ENCODE data around the gene DMTF1.

Gene DMTF1, protein sequence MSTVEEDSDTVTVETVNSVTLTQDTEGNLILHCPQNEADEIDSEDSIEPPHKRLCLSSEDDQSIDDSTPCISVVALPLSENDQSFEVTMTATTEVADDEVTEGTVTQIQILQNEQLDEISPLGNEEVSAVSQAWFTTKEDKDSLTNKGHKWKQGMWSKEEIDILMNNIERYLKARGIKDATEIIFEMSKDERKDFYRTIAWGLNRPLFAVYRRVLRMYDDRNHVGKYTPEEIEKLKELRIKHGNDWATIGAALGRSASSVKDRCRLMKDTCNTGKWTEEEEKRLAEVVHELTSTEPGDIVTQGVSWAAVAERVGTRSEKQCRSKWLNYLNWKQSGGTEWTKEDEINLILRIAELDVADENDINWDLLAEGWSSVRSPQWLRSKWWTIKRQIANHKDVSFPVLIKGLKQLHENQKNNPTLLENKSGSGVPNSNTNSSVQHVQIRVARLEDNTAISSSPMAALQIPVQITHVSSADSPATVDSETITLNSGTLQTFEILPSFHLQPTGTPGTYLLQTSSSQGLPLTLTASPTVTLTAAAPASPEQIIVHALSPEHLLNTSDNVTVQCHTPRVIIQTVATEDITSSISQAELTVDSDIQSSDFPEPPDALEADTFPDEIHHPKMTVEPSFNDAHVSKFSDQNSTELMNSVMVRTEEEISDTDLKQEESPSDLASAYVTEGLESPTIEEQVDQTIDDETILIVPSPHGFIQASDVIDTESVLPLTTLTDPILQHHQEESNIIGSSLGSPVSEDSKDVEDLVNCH

DNA sequence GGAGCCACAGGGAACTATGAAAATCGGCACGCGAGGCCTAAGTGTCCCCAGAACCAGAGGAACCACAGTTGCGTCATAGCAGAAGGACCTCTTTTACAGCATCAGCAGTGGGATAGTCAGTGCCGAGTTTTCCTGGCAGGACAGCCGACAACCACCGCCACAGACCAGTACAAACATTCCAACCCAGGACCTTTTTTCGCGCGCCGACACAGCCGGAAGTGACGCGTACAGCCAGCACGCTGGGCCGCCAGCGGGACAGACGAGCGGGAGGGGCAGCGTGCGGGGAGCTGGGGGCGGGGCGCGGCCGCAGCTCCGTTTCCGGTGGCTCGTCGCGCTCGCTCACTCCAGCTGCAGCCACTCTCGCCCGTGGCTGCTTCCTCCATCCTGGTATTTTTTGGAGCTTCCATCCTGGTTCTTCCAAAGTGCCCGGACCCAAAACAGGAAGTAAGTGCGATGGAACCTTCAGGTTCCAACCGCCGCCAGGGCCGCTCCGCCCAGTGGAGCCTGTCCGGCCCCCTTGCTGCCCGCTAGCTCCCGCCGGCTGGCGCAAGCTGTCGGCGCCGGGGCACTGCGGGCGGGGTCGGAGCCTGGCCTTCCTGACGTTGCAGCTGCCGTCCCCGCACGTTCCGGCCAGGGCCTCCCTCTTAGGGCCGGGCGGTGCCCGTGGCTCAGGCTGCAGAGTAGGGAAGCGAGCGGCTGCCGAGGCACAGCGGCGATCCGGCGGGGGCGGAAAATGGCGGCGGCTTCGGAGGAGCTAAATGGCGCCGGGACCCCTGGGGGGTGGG lies at the start of gene DMTF1:
DMTF1 (plus strand) TSS at position 342 of the 785 bp plus-strand sequence. CDS start 12,489 bp downstream, outside the sequence.
- ChIA-PET CTCF (interaction anchor here (0.5 kb wide), 1 partner anchor 615 kb away, joined by 3 read pairs; no protein-coding TSS in a partner anchor), POLR2A (interaction anchor here (0.7 to 4.4 kb wide), 22 partner anchors 9 to 1072 kb away, joined by 3 to 33 read pairs (median 3); partner anchors contain the start of genes CROT, ELAPOR2 and TMEM243)
- Histone ChIP-seq H3K9me3 (ENCODE audit: control insufficient read depth, insufficient read depth, low read depth, low read length) (no peaks in the 10 kb centered on the region), H3K36me3 (ENCODE audit: control insufficient read depth in 2 of 2, insufficient read depth in 1 of 2, low read length in 2 of 2) (peaks cover 0 to 5% of the 10 kb centered on the region in 2 experiments; a peak in 1 of 3 replicates), H3K4me1 (ENCODE audit: control insufficient read depth, insufficient read depth, low read length) (peaks cover 7% of the 10 kb centered on the region; the same call in 1 of the 2 replicates), H3K4me3 (ENCODE audit: low read depth, low read length) (peak within 1 kb of the TSS; percentile 94), H3K27ac (ENCODE audit: extremely low read depth, low read depth, low read length) (peak within 1 kb of the TSS; percentile 100)
- TF ChIP-seq, protein P1, sequence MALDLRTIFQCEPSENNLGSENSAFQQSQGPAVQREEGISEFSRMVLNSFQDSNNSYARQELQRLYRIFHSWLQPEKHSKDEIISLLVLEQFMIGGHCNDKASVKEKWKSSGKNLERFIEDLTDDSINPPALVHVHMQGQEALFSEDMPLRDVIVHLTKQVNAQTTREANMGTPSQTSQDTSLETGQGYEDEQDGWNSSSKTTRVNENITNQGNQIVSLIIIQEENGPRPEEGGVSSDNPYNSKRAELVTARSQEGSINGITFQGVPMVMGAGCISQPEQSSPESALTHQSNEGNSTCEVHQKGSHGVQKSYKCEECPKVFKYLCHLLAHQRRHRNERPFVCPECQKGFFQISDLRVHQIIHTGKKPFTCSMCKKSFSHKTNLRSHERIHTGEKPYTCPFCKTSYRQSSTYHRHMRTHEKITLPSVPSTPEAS (tag by site-specific recombination; IDR thresholded peaks at IDR 0.05) = 0 out of 2 replicates have a peak, but pooled peaks have one; percentile 4
- TF ChIP-seq, protein P2, sequence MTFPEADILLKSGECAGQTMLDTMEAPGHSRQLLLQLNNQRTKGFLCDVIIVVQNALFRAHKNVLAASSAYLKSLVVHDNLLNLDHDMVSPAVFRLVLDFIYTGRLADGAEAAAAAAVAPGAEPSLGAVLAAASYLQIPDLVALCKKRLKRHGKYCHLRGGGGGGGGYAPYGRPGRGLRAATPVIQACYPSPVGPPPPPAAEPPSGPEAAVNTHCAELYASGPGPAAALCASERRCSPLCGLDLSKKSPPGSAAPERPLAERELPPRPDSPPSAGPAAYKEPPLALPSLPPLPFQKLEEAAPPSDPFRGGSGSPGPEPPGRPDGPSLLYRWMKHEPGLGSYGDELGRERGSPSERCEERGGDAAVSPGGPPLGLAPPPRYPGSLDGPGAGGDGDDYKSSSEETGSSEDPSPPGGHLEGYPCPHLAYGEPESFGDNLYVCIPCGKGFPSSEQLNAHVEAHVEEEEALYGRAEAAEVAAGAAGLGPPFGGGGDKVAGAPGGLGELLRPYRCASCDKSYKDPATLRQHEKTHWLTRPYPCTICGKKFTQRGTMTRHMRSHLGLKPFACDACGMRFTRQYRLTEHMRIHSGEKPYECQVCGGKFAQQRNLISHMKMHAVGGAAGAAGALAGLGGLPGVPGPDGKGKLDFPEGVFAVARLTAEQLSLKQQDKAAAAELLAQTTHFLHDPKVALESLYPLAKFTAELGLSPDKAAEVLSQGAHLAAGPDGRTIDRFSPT (tag by site-specific recombination; IDR thresholded peaks at IDR 0.05) = peak; percentile 44; the same call in 1 of the 2 replicates
- TF ChIP-seq, protein P3, sequence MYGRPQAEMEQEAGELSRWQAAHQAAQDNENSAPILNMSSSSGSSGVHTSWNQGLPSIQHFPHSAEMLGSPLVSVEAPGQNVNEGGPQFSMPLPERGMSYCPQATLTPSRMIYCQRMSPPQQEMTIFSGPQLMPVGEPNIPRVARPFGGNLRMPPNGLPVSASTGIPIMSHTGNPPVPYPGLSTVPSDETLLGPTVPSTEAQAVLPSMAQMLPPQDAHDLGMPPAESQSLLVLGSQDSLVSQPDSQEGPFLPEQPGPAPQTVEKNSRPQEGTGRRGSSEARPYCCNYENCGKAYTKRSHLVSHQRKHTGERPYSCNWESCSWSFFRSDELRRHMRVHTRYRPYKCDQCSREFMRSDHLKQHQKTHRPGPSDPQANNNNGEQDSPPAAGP (tag by site-specific recombination; IDR thresholded peaks at IDR 0.05) = peak; percentile 81
- TF ChIP-seq KLF10 (tag by site-specific recombination; IDR thresholded peaks at IDR 0.05) (peak; percentile 48), ZNF354C (tag by site-specific recombination; IDR thresholded peaks at IDR 0.05; ENCODE audit: borderline replicate concordance, low read depth) (no peak), KLF16 (tag by site-specific recombination; IDR thresholded peaks at IDR 0.05) (peak; percentile 56; the same call in 1 of the 2 replicates), FEZF1 (tag by site-specific recombination; IDR thresholded peaks at IDR 0.05) (no peak), ZNF707 (tag by site-specific recombination; IDR thresholded peaks at IDR 0.05) (no peak), YY1 (tag by site-specific recombination; IDR thresholded peaks at IDR 0.05) (peak; percentile 87), ZNF830 (tag by site-specific recombination; IDR thresholded peaks at IDR 0.05; ENCODE audit: low read depth) (no peak), SP7 (tag by site-specific recombination; IDR thresholded peaks at IDR 0.05) (peak; percentile 44), WT1 (tag by site-specific recombination; IDR thresholded peaks at IDR 0.05) (no peak), ZNF610 (tag by site-specific recombination; IDR thresholded peaks at IDR 0.05; ENCODE audit: borderline replicate concordance) (no peak), ZNF335 (tag by site-specific recombination; conservative IDR thresholded peaks at IDR 0.05) (peak; percentile 79), ZNF629 (tag by site-specific recombination; IDR thresholded peaks at IDR 0.05) (peak; percentile 88), ZNF76 (tag by site-specific recombination; IDR thresholded peaks at IDR 0.05; ENCODE audit: borderline replicate concordance, low read depth) (peak; percentile 9; the same call in 1 of the 2 replicates), ZNF121 (tag by site-specific recombination; IDR thresholded peaks at IDR 0.05) (no peak), ZFP37 (tag by site-specific recombination; IDR thresholded peaks at IDR 0.05) (peak; percentile 78), ZFHX2 (tag by site-specific recombination; conservative IDR thresholded peaks at IDR 0.05) (peak; percentile 55), ZBTB1 (tag by site-specific recombination; IDR thresholded peaks at IDR 0.05) (0 out of 2 replicates have a peak, but pooled peaks have one; percentile 43), ZBTB21 (tag by site-specific recombination; IDR thresholded peaks at IDR 0.05) (peak; percentile 66; the same call in 1 of the 2 replicates), ZNF600 (tag by site-specific recombination; IDR thresholded peaks at IDR 0.05) (peak; percentile 100)
- TF ChIP-seq, protein P4, sequence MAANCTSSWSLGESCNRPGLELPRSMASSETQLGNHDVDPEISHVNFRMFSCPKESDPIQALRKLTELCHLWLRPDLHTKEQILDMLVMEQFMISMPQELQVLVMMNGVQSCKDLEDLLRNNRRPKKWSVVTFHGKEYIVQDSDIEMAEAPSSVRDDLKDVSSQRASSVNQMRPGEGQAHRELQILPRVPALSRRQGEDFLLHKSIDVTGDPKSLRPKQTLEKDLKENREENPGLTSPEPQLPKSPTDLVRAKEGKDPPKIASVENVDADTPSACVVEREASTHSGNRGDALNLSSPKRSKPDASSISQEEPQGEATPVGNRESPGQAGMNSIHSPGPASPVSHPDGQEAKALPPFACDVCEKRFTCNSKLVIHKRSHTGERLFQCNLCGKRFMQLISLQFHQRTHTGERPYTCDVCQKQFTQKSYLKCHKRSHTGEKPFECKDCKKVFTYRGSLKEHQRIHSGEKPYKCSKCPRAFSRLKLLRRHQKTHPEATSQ (tag by site-specific recombination; IDR thresholded peaks at IDR 0.05) = peak; percentile 72; the same call in 1 of the 2 replicates
- TF ChIP-seq, protein P5, sequence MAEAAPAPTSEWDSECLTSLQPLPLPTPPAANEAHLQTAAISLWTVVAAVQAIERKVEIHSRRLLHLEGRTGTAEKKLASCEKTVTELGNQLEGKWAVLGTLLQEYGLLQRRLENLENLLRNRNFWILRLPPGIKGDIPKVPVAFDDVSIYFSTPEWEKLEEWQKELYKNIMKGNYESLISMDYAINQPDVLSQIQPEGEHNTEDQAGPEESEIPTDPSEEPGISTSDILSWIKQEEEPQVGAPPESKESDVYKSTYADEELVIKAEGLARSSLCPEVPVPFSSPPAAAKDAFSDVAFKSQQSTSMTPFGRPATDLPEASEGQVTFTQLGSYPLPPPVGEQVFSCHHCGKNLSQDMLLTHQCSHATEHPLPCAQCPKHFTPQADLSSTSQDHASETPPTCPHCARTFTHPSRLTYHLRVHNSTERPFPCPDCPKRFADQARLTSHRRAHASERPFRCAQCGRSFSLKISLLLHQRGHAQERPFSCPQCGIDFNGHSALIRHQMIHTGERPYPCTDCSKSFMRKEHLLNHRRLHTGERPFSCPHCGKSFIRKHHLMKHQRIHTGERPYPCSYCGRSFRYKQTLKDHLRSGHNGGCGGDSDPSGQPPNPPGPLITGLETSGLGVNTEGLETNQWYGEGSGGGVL (tag by site-specific recombination; IDR thresholded peaks at IDR 0.05) = 0 out of 2 replicates have a peak, but pooled peaks have one; percentile 22
- TF ChIP-seq, protein P6, sequence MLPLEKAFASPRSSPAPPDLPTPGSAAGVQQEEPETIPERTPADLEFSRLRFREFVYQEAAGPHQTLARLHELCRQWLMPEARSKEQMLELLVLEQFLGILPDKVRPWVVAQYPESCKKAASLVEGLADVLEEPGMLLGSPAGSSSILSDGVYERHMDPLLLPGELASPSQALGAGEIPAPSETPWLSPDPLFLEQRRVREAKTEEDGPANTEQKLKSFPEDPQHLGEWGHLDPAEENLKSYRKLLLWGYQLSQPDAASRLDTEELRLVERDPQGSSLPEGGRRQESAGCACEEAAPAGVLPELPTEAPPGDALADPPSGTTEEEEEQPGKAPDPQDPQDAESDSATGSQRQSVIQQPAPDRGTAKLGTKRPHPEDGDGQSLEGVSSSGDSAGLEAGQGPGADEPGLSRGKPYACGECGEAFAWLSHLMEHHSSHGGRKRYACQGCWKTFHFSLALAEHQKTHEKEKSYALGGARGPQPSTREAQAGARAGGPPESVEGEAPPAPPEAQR (tag by site-specific recombination; IDR thresholded peaks at IDR 0.05) = no peak

Measured in HEK293 (cell line).